Measurements from ENCODE around the gene PLPP7.

PLPP7 gene

DNA sequence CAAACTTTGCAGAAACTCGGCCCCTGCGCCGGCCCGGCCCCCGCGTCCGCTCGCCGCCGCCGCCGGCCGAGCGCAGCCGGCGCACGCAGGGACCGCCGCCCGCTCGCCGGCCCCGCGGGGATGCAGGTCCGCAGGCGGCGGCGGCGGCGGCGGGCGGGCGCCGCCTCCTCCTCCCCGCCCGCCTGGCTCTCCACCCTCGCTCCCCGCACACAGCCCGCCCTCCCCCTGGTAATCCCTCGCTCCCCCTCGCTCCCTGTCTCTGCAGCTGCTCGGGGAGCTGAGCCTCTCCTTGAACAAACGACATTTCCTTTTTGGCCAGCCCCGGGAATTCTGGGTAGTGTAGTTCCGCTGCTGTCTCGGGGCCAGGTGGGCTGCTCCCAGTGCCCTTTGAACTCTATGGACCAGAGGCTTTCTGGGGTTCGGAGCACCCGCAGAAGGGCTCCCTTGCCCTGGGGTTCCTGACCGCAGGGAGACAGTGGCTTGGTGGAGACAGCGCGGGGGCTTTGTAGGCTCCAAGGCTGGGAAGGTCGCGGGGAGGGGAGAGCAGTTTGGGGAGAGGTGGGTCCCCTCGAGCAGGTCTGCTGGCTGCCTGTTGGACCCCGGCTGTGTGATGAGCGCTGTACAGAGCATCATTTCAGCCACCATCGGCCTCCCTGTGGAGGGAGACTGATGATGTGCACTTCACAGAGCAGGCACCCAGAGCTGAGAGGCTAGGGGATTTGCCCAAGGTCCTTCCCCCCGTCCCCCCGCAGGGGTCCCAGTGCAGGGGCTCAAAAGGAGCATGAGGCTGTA lies 11.4 kb upstream of the PLPP7 start:
- H3K9ac ChIP-seq (ENCODE audit: low read depth, low read length): no peak overlapping the region
- H3K27me3 ChIP-seq (ENCODE audit: insufficient read depth, low read length): peaks cover 69% of the 10 kb centered on the region
- H3K27ac ChIP-seq (ENCODE audit: low read length): no peak overlapping the region
- H3K9me3 ChIP-seq (ENCODE audit: insufficient read depth, low read depth, low read length): no peaks in the 10 kb centered on the region
- H3K4me3 ChIP-seq (ENCODE audit: low read length): peak overlapping the region; percentile 55; the same call in 1 of the 2 replicates
- no peaks in the 10 kb centered on the region for H3K36me3 ChIP-seq (ENCODE audit: insufficient read depth, low read depth, low read length)
- H3K4me1 ChIP-seq (ENCODE audit: insufficient read depth, low read length): peaks cover 4% of the 10 kb centered on the region

GRCh38 chr9:131278702-131279111 lies 10.8 kb upstream of the PLPP7 start:
- Histone ChIP-seq H3K4me3 (ENCODE audit: low read length) (no peak overlapping the region), H3K9me3 (ENCODE audit: insufficient read depth, low read depth, low read length) (no peaks in the 10 kb centered on the region), H3K27me3 (ENCODE audit: insufficient read depth, low read length) (peaks cover 75% of the 10 kb centered on the region), H3K36me3 (ENCODE audit: insufficient read depth, low read depth, low read length) (no peaks in the 10 kb centered on the region), H3K9ac (ENCODE audit: low read depth, low read length) (no peak overlapping the region), H3K4me1 (ENCODE audit: insufficient read depth, low read length) (peaks cover 4% of the 10 kb centered on the region), H3K27ac (ENCODE audit: low read length) (no peak overlapping the region)

GRCh38 chr9:131279196-131279862 lies 10.2 kb upstream of the PLPP7 start:
- H3K9ac ChIP-seq (ENCODE audit: low read depth, low read length): no peak overlapping the region

DNA sequence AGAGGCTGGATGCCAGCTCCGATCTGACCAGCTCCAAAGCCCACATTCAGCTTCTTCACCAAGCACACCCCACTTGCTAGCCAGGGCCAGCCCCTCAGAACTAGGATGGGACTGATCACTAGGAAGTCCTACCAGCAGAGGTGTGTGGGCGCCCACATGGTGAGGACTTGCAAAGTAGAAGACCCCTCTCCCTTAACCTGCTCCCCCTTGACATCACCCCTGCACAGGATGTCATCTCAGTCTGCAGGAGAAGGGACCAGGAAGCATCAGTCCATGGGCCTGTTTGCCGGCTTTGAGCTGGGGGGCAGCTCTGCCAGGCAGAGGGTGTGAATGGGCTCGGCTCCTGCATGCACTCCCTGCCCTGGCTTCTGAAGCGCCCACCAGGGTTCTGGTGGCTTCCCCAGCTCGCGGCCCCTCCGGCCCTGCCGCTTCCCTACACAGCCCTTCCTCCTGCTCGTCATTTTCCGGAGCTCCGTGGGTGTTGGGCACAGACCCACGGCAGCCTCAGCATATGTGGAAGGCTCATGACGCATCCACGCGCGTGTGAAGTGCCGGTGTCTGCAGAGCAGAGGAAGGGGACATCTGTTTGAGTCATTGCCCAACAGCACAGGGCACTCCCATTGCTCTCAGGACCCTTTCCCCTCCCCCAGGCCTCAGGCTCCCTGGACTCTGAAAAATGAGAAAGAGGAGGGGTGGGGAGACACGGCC lies 9.5 kb upstream of the PLPP7 start:
- Histone ChIP-seq H3K27ac (ENCODE audit: low read length) (no peak overlapping the region), H3K4me1 (ENCODE audit: insufficient read depth, low read length) (peaks cover 4% of the 10 kb centered on the region), H3K9me3 (ENCODE audit: insufficient read depth, low read depth, low read length) (no peaks in the 10 kb centered on the region), H3K27me3 (ENCODE audit: insufficient read depth, low read length) (peaks cover 69% of the 10 kb centered on the region), H3K9ac (ENCODE audit: low read depth, low read length) (no peak overlapping the region), H3K4me3 (ENCODE audit: low read length) (no peak overlapping the region), H3K36me3 (ENCODE audit: insufficient read depth, low read depth, low read length) (no peaks in the 10 kb centered on the region)

More at GRCh38 chr9:131279196-131279862, 10.2 kb upstream of the PLPP7 start:
- Histone ChIP-seq H3K27me3 (ENCODE audit: insufficient read depth, low read length) (peaks cover 76% of the 10 kb centered on the region), H3K27ac (ENCODE audit: low read length) (no peak overlapping the region), H3K4me3 (ENCODE audit: low read length) (no peak overlapping the region), H3K4me1 (ENCODE audit: insufficient read depth, low read length) (peaks cover 4% of the 10 kb centered on the region), H3K9me3 (ENCODE audit: insufficient read depth, low read depth, low read length) (no peaks in the 10 kb centered on the region), H3K36me3 (ENCODE audit: insufficient read depth, low read depth, low read length) (no peaks in the 10 kb centered on the region)

- H3K9me3 ChIP-seq (ENCODE audit: insufficient read depth, low read depth, low read length): no peaks in the 10 kb centered on the region
- no peaks in the 10 kb centered on the region for H3K36me3 ChIP-seq (ENCODE audit: insufficient read depth, low read depth, low read length)
- peaks cover 4% of the 10 kb centered on the region for H3K4me1 ChIP-seq (ENCODE audit: insufficient read depth, low read length)
- H3K27ac ChIP-seq (ENCODE audit: low read length): no peak overlapping the region
- no peak overlapping the region for H3K9ac ChIP-seq (ENCODE audit: low read depth, low read length)
- H3K27me3 ChIP-seq (ENCODE audit: insufficient read depth, low read length): peaks cover 62% of the 10 kb centered on the region
- H3K4me3 ChIP-seq (ENCODE audit: low read length): no peak overlapping the region
Measured at GRCh38 chr9:131280660-131281059, 8.9 kb upstream of the PLPP7 start.

DNA sequence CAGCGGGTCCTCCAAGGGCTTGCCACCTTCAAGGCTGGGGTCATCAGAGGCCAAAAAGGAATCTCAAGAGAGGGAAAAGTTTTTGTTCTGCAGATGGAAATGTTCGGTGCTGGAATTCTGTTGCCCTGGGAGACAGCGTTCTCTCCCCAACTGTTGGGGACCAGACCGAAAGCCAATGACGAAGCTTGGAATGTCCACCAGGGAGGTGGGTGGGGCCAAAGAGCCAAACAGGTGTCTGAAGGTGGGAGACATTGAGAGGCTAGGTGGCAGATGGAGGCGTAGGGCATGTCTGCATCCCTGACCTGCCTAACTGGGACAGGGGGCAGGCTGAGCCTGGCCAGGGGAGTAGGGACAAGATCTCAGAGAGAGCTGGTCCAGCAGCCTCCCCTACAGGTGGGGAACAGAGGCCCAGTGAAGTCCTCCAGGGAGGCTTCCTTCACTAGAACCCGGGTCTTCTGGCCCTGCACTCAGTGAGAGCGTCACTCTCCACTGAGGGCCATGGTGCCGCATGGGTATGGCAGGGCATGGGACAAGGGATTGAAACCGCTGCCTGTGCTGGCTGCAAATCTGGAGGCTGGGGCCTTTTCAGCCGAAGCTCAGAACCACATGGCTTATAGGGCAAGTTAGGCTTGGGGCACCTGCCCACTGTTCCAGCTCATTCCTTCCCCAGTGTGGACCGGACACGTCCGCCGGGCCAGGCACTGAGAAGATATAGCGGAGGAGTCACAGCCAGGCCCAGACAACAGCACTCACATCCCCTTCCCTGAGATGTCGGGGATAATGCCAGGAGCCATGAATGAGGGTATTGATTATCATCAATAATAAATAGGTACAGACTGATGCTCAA lies 8.2 kb upstream of the PLPP7 start:
- no peaks in the 10 kb centered on the region for H3K9me3 ChIP-seq (ENCODE audit: insufficient read depth, low read depth, low read length)
- no peak overlapping the region for H3K4me3 ChIP-seq (ENCODE audit: low read length)
- no peak overlapping the region for H3K27ac ChIP-seq (ENCODE audit: low read length)
- no peaks in the 10 kb centered on the region for H3K36me3 ChIP-seq (ENCODE audit: insufficient read depth, low read depth, low read length)
- H3K4me1 ChIP-seq (ENCODE audit: insufficient read depth, low read length): no peaks in the 10 kb centered on the region; the same call in 1 of the 2 replicates
- H3K9ac ChIP-seq (ENCODE audit: low read depth, low read length): no peak overlapping the region
- H3K27me3 ChIP-seq (ENCODE audit: insufficient read depth, low read length): peaks cover 55% of the 10 kb centered on the region

- H3K27me3 ChIP-seq (ENCODE audit: insufficient read depth, low read length): peaks cover 47% of the 10 kb centered on the region
- no peaks in the 10 kb centered on the region for H3K9me3 ChIP-seq (ENCODE audit: insufficient read depth, low read depth, low read length)
- H3K4me3 ChIP-seq (ENCODE audit: low read length): peak overlapping the region; percentile 61; the same call in 1 of the 2 replicates
- H3K9ac ChIP-seq (ENCODE audit: low read depth, low read length): no peak overlapping the region
- H3K27ac ChIP-seq (ENCODE audit: low read length): no peak overlapping the region
- no peaks in the 10 kb centered on the region for H3K36me3 ChIP-seq (ENCODE audit: insufficient read depth, low read depth, low read length)
- no peaks in the 10 kb centered on the region; the same call in 1 of the 2 replicates for H3K4me1 ChIP-seq (ENCODE audit: insufficient read depth, low read length)
Measured at GRCh38 chr9:131282175-131282574, 7.3 kb upstream of the PLPP7 start.

DNA sequence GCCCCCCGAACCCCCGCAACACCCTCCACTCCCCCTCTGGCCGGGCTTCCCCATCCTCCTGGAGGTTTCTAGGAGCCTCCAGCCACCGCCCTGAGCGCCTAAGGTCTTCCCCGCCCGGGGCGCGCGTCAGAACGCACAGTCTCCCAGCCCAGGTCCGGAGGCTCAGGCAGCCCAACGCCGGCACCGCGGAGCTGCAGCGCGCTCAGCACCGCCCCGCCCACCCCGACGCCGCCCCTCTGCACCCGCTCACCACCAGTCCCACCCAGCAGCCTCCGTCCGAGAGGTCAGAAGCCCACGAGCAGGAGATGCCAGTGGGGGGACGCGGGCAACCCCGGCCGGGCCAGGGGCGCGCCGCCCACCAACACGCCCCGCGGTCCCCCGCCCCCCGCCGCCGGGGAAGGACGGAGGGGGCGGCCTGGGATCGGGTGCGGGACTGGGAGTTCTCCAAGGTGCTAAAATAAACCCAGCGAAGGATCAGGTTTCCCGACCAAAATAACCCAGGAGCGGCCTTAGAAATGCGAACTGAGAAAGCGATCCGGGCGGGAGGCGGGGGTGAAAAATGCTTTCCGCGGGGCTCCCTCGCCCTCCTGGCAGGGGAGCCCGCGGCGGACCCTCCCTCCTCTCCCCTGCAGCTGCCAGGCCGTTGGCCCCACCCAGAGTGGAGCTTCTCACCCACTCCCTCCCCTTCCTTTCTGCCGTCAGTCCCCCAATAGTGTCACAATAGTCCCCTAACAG lies 6.7 kb upstream of the PLPP7 start:
- H3K27ac ChIP-seq (ENCODE audit: low read length): no peak overlapping the region
- no peaks in the 10 kb centered on the region for H3K36me3 ChIP-seq (ENCODE audit: insufficient read depth, low read depth, low read length)
- peak overlapping the region; percentile 61 for H3K4me3 ChIP-seq (ENCODE audit: low read length)
- no peak overlapping the region for H3K9ac ChIP-seq (ENCODE audit: low read depth, low read length)
- H3K27me3 ChIP-seq (ENCODE audit: insufficient read depth, low read length): peaks cover 44% of the 10 kb centered on the region
- no peaks in the 10 kb centered on the region for H3K9me3 ChIP-seq (ENCODE audit: insufficient read depth, low read depth, low read length)
- no peaks in the 10 kb centered on the region; the same call in 1 of the 2 replicates for H3K4me1 ChIP-seq (ENCODE audit: insufficient read depth, low read length)

DNA sequence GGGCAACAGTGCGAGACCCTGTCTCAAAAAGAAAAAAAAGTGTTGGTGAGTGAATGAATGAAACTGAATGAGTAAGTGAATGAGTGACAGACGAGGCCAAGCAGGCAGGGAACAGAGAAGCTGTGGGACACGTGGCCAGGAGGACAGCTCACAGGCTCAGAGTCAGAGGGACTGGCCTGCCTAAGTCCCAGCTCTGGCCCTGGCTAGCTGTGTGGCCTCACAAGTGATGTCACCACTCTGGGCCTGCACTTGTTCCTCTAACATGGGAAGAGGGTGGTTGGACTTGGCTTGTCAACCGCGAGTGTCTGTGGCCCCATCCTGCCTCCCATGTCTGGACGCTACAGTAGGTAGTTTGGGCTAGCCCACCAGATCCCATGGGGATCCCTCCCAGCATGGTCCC lies 4.7 kb upstream of the PLPP7 start:
- Histone ChIP-seq H3K36me3 (ENCODE audit: insufficient read depth, low read depth, low read length) (no peaks in the 10 kb centered on the region), H3K9me3 (ENCODE audit: insufficient read depth, low read depth, low read length) (no peaks in the 10 kb centered on the region), H3K9ac (ENCODE audit: low read depth, low read length) (no peak overlapping the region), H3K27ac (ENCODE audit: low read length) (no peak overlapping the region), H3K27me3 (ENCODE audit: insufficient read depth, low read length) (peaks cover 34% of the 10 kb centered on the region), H3K4me3 (ENCODE audit: low read length) (no peak overlapping the region), H3K4me1 (ENCODE audit: insufficient read depth, low read length) (no peaks in the 10 kb centered on the region; the same call in none of the 2 replicates)

GRCh38 chr9:131287359-131287758 lies 2.2 kb upstream of the PLPP7 start:
- Histone ChIP-seq H3K9ac (ENCODE audit: low read depth, low read length) (no peak overlapping the region), H3K4me1 (ENCODE audit: insufficient read depth, low read length) (no peaks in the 10 kb centered on the region; the same call in none of the 2 replicates)

More at GRCh38 chr9:131287359-131287758, 2.2 kb upstream of the PLPP7 start:
- H3K27me3 ChIP-seq (ENCODE audit: insufficient read depth, low read length): peaks cover 16% of the 10 kb centered on the region
- H3K27ac ChIP-seq (ENCODE audit: low read length): no peak overlapping the region
- no peaks in the 10 kb centered on the region for H3K9me3 ChIP-seq (ENCODE audit: insufficient read depth, low read depth, low read length)
- H3K4me3 ChIP-seq (ENCODE audit: low read length): no peak overlapping the region
- no peaks in the 10 kb centered on the region for H3K36me3 ChIP-seq (ENCODE audit: insufficient read depth, low read depth, low read length)

All from iPS-20b (cell line).